Endothelial cell of umbilical vein (primary cell): ENCODE data around the gene ZNF143. TPM values are rescaled to one million over a fixed set of nuclear protein-coding genes. Genes with fewer than 3 reads are reported as not detected.

Experiments
- BruUV-seq: library from RNA; stranded (reverse); fragments of 400-500 nt; replicated peaks from 2 replicates; lab custom pipeline; 2021; lab: Mats Ljungman, UMichigan
- CTCF ChIA-PET: fragments of 300-600, 350-600 bp; sonication (Branson Sonifier 250); formaldehyde crosslinking; loops from one replicate; lab custom pipeline; 2021; ENCODE audit warnings: antibody characterized with exemption, inconsistent platforms; lab: Charles Lee
- POLR2A ChIA-PET: fragments of 300-600, 350-600 bp; sonication (Branson Sonifier 250); formaldehyde crosslinking; loops from one replicate; lab custom pipeline; 2021; ENCODE audit warnings: antibody characterized with exemption, inconsistent platforms; lab: Charles Lee
- DNase-seq: peaks from one replicate; pipeline ENCODE4 v3.0.0-alpha.2; 2011; ENCODE audit warnings: low read depth, low spot score
- FAIRE-seq: peaks from 2 replicates; lab custom pipeline; 2011; peaks lifted over from hg19 to GRCh38; lab: Jason Lieb, UNC
- H2AFZ ChIP-seq: 2 replicates; pipeline ENCODE4 v1.6.0; 2012; ENCODE audit warnings: low read depth, low read length, control low read depth, inconsistent platforms
- H3K27ac ChIP-seq: 2 replicates; pipeline ENCODE4 v1.5.1; 2011; ENCODE audit warnings: low read depth, mild to moderate bottlenecking, control low read depth, low read length, moderate library complexity; ENCODE audit not compliant: insufficient read depth
- H3K27me3 ChIP-seq, 2 experiments: 2 replicates each; pipeline versions ENCODE4 v1.6.0 to v1.6.1; 2011; ENCODE audit warnings: low read length in 2 of 2, mixed read lengths in 1 of 2; ENCODE audit not compliant: control insufficient read depth in 2 of 2, insufficient read depth in 2 of 2
- H3K36me3 ChIP-seq, 2 experiments: 2 replicates in 1 of 2; 3 replicates in 1 of 2; pipeline ENCODE4 v1.5.1; 2011; ENCODE audit warnings: low read length in 2 of 2, mild to moderate bottlenecking in 1 of 2, moderate library complexity in 1 of 2; ENCODE audit not compliant: control insufficient read depth in 2 of 2, insufficient read depth in 2 of 2; ENCODE audit errors: extremely low read depth in 1 of 2
- H3K4me1 ChIP-seq: 3 replicates; pipeline ENCODE4 v1.5.1; 2011; ENCODE audit warnings: mild to moderate bottlenecking, low read length; ENCODE audit not compliant: control insufficient read depth, insufficient read depth; ENCODE audit errors: extremely low read depth
- H3K4me2 ChIP-seq: 2 replicates; pipeline ENCODE4 v1.6.1; 2011; ENCODE audit warnings: low read length, control low read depth, mixed read lengths; ENCODE audit not compliant: insufficient read depth
- H3K4me3 ChIP-seq, 3 experiments: fragments of 200-600 bp in 1 of 3; sonication (generic), shearing (Covaris generic) in 1 of 3; replicated peaks in 1 of 3; 2 replicates each; pipeline ENCODE4 v1.5.1; 2011 to 2016; ENCODE audit warnings: control low read depth in 3 of 3, low read length in 3 of 3, mild to moderate bottlenecking in 2 of 3, inconsistent platforms in 1 of 3, low read depth in 1 of 3, moderate library complexity in 1 of 3; ENCODE audit not compliant: insufficient read depth in 1 of 3
- H3K79me2 ChIP-seq: 2 replicates; pipeline ENCODE4 v1.6.0; 2012; ENCODE audit warnings: low read length, inconsistent platforms; ENCODE audit not compliant: control insufficient read depth, insufficient read depth
- H3K9ac ChIP-seq: replicated peaks from 2 replicates; pipeline ENCODE3; 2011; ENCODE audit warnings: low read length, control low read depth; ENCODE audit not compliant: insufficient read depth; ENCODE audit errors: extremely low read depth
- H3K9me1 ChIP-seq: replicated peaks from 3 replicates; pipeline ENCODE4 v1.6.0; 2011; ENCODE audit warnings: mild to moderate bottlenecking, low read length; ENCODE audit not compliant: control insufficient read depth, insufficient read depth; ENCODE audit errors: extremely low read depth
- H3K9me3 ChIP-seq: replicated peaks from 2 replicates; pipeline ENCODE4 v1.5.1; 2012; ENCODE audit warnings: low read length, inconsistent platforms; ENCODE audit not compliant: control insufficient read depth, insufficient read depth
- H4K20me1 ChIP-seq: replicated peaks from 2 replicates; pipeline ENCODE3; 2011; ENCODE audit warnings: mild to moderate bottlenecking, low read length; ENCODE audit not compliant: control insufficient read depth, insufficient read depth; ENCODE audit errors: extremely low read depth
- FOS ChIP-seq: IDR thresholded peaks from 2 replicates; pipeline ENCODE4 v1.6.1; 2011; ENCODE audit warnings: mild to moderate bottlenecking, low read length, moderate library complexity, borderline replicate concordance; ENCODE audit not compliant: insufficient read depth
- GATA2 ChIP-seq: IDR thresholded peaks from 2 replicates; pipeline ENCODE4 v1.7.0; 2011; ENCODE audit warnings: low read depth, mild to moderate bottlenecking, moderate library complexity, mixed read lengths, low read length; ENCODE audit not compliant: insufficient read length, insufficient read depth
- JUN ChIP-seq: IDR thresholded peaks from 2 replicates; pipeline ENCODE4 v1.6.1; 2011; ENCODE audit warnings: borderline replicate concordance, low read depth; ENCODE audit not compliant: insufficient read length, insufficient read depth
- MYC ChIP-seq: IDR thresholded peaks from one replicate; pipeline ENCODE4 v1.6.1; 2011; ENCODE audit warnings: mild to moderate bottlenecking, low read depth, low read length
- POLR2A ChIP-seq: IDR thresholded peaks from 2 replicates; pipeline ENCODE4 v1.6.1; 2012; ENCODE audit warnings: low read depth, mild to moderate bottlenecking, control low read depth, low read length
- POLR2AphosphoS5 ChIP-seq: IDR thresholded peaks from 2 replicates; pipeline ENCODE4 v1.6.1; 2012; ENCODE audit warnings: low read depth, mild to moderate bottlenecking, control low read depth, low read length, moderate library complexity; ENCODE audit not compliant: insufficient read depth
- dilution Hi-C: fragments of 300-500 bp; cut with MboI; formaldehyde crosslinking; loops from one replicate; pipeline ENCODE4 v1.15.0; 2019; ENCODE audit warnings: low sequenced_read_pairs; ENCODE audit not compliant: extremely low pct_ligation_motif_present
- intact Hi-C: fragments of 100-400 bp; cut with micrococcal nuclease; formaldehyde crosslinking; loops from one replicate; pipeline ENCODE4 v1.10.0; 2022
- polyA plus RNA-seq, 4 experiments: library from polyadenylated mRNA; depleted of rRNA in 3 of 4; stranded (reverse) in 3 of 4; unstranded in 1 of 4; fragments of >200 nt; gene quantifications; 2 replicates each; pipeline versions ENCODE4 v1.2.1 to v1.2.3, GENCODE V29; 2011 to 2012; ENCODE audit warnings: missing spikeins in 1 of 4
- total RNA-seq: library from RNA; stranded (reverse); gene quantifications from 2 replicates; pipeline ENCODE4 v1.2.3, GENCODE V29; 2021
- TF ChIP-seq, protein P1 (sequence below): IDR thresholded peaks from 2 replicates; pipeline ENCODE4 v1.6.1; 2011; ENCODE audit not compliant: insufficient read depth, insufficient read length
- TF ChIP-seq, protein P2 (sequence below), 2 donors: IDR thresholded peaks; 1 replicate in 1 of 2; 2 replicates in 1 of 2; pipeline ENCODE4 v1.5.1; 2011; ENCODE audit warnings: low read length in 2 of 2, mild to moderate bottlenecking in 2 of 2, moderate library complexity in 2 of 2, control low read depth in 1 of 2, inconsistent platforms in 1 of 2, low read depth in 1 of 2; ENCODE audit not compliant: insufficient read depth in 1 of 2; ENCODE audit errors: extremely low read depth in 1 of 2

ZNF143 gene
- total and polyA plus RNA-seq, 2 donors (not counting 3 experiments of a cell fraction or from before 2014, with no cell fraction given): 19.0 to 29.8 TPM

DNA sequence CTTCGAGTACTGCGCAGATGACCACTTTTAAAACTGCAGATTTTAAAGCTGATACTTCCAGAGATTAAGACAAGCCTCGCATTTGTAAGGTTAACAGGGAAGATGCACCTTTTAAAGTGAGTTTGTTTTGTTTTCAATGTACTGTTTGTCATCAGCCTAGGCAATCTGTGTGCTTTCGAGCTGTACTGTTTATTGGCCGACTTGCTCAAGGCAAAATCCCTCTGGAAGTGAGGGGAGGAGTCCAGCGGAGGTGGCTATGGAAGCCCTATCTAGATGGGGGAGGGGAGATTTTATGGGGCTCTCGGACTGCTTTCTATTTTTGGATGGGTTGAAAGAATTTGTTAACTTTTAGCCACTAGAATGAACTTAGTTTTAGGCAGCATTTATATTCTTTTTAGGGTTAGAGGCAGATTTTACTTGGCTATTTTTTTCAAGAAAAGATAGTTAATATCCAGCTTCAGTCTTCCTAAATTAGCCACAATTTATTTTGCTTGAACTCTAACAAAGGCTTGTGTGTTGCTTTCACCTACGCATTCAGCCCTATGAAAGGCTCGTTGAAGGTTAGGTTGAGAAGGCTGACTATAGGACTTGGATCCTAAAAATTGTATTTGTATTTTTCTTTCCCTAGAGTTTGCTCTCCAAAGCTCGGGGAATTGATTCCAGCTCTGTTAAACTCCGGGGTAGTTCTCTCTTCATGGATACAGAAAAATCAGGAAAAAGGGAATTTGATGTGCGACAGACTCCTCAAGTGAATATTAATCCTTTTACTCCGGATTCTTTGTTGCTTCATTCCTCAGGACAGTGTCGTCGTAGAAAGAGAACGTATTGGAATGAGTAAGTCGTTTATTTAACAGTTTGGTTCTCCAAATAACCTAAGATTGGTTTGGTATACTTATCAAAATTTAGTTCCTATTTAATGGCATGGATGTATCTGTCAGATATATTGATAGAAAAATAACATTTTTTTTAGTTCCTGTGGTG lies 114.7 kb downstream of the ZNF143 start:
- no peak overlapping the region for H2AFZ ChIP-seq
- H3K4me3 ChIP-seq: peak overlapping the region; percentile 22 to 97 (median 60)
- TF ChIP-seq MYC (no peak), POLR2AphosphoS5 (peak; percentile 40), GATA2 (peak; percentile 18), POLR2A (peak; percentile 69), JUN (no peak), FOS (no peak)
- TF ChIP-seq, protein P1, sequence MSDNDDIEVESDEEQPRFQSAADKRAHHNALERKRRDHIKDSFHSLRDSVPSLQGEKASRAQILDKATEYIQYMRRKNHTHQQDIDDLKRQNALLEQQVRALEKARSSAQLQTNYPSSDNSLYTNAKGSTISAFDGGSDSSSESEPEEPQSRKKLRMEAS: no peak
- TF ChIP-seq, protein P2, sequence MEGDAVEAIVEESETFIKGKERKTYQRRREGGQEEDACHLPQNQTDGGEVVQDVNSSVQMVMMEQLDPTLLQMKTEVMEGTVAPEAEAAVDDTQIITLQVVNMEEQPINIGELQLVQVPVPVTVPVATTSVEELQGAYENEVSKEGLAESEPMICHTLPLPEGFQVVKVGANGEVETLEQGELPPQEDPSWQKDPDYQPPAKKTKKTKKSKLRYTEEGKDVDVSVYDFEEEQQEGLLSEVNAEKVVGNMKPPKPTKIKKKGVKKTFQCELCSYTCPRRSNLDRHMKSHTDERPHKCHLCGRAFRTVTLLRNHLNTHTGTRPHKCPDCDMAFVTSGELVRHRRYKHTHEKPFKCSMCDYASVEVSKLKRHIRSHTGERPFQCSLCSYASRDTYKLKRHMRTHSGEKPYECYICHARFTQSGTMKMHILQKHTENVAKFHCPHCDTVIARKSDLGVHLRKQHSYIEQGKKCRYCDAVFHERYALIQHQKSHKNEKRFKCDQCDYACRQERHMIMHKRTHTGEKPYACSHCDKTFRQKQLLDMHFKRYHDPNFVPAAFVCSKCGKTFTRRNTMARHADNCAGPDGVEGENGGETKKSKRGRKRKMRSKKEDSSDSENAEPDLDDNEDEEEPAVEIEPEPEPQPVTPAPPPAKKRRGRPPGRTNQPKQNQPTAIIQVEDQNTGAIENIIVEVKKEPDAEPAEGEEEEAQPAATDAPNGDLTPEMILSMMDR (IDR thresholded peaks at IDR 0.05; ENCODE audit: extremely low read depth in 1 of 2, insufficient read depth in 1 of 2, low read depth in 1 of 2, low read length in 2 of 2): no peak
- H3K9me3 ChIP-seq: no peaks in the 10 kb centered on the region
- BruUV-seq: TSS peak; percentile 35
- FAIRE-seq (peak; percentile 92), DNase-seq (peak; percentile 87)
- peaks cover 0 to 29% of the 10 kb centered on the region in 2 experiments for H3K36me3 ChIP-seq
- peak overlapping the region; percentile 97 for H3K9ac ChIP-seq
- intact Hi-C loops: loop anchor here (2.0 to 10.0 kb wide), 2 partner anchors 173 to 279 kb away; no protein-coding TSS in a partner anchor
- H4K20me1 ChIP-seq: peaks cover 3% of the 10 kb centered on the region
- H3K4me2 ChIP-seq: peak overlapping the region; percentile 100
- H3K27ac ChIP-seq: peak overlapping the region; percentile 83
- CTCF ChIA-PET: interaction anchor here (0.8 to 6.0 kb wide), 9 partner anchors 13 to 183 kb away, joined by 3 to 62 read pairs (median 5); no protein-coding TSS in a partner anchor
- H3K79me2 ChIP-seq: peaks cover 66% of the 10 kb centered on the region
- H3K4me1 ChIP-seq: peaks cover 22% of the 10 kb centered on the region
- dilution Hi-C loops: no loop called here
- H3K27me3 ChIP-seq: no peaks in the 10 kb centered on the region
- no peaks in the 10 kb centered on the region for H3K9me1 ChIP-seq
- POLR2A ChIA-PET: interaction anchor here (1.1 to 1.3 kb wide), 2 partner anchors 15 to 182 kb away, joined by 3 to 4 read pairs; no protein-coding TSS in a partner anchor
